ENCODE measurements around the gene LTB4R.

LTB4R gene, protein sequence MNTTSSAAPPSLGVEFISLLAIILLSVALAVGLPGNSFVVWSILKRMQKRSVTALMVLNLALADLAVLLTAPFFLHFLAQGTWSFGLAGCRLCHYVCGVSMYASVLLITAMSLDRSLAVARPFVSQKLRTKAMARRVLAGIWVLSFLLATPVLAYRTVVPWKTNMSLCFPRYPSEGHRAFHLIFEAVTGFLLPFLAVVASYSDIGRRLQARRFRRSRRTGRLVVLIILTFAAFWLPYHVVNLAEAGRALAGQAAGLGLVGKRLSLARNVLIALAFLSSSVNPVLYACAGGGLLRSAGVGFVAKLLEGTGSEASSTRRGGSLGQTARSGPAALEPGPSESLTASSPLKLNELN

DNA sequence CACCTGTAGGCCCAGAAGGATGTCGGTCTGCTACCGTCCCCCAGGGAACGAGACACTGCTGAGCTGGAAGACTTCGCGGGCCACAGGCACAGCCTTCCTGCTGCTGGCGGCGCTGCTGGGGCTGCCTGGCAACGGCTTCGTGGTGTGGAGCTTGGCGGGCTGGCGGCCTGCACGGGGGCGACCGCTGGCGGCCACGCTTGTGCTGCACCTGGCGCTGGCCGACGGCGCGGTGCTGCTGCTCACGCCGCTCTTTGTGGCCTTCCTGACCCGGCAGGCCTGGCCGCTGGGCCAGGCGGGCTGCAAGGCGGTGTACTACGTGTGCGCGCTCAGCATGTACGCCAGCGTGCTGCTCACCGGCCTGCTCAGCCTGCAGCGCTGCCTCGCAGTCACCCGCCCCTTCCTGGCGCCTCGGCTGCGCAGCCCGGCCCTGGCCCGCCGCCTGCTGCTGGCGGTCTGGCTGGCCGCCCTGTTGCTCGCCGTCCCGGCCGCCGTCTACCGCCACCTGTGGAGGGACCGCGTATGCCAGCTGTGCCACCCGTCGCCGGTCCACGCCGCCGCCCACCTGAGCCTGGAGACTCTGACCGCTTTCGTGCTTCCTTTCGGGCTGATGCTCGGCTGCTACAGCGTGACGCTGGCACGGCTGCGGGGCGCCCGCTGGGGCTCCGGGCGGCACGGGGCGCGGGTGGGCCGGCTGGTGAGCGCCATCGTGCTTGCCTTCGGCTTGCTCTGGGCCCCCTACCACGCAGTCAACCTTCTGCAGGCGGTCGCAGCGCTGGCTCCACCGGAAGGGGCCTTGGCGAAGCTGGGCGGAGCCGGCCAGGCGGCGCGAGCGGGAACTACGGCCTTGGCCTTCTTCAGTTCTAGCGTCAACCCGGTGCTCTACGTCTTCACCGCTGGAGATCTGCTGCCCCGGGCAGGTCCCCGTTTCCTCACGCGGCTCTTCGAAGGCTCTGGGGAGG lies at the start of gene LTB4R:
Gene LTB4R (plus strand): TSS at position 857 of the 959 bp plus-strand sequence. CDS start 4,150 bp downstream, outside the sequence.
- POLR2A ChIA-PET: interaction anchor here (1.1 kb wide), 1 partner anchor 119 kb away, joined by 4 read pairs; no protein-coding TSS in a partner anchor
- no peak for DNase-seq (ENCODE audit: low read depth, low spot score)
- TF ChIP-seq CTCF (IDR thresholded peaks at IDR 0.05; ENCODE audit: insufficient read depth, low read length, missing control alignments): peak; percentile 48
- CTCF ChIA-PET: interaction anchor here (0.7 to 37.5 kb wide), 12 partner anchors 6 to 175 kb away, joined by 3 to 688 read pairs (median 4); partner anchors contain the start of genes ADCY4, CBLN3, CIDEB and DHRS1
- H3K4me3 ChIP-seq (ENCODE audit: low read depth, low read length): peak within 1 kb of the TSS; percentile 33

GRCh38 chr14:24261969-24262327 lies 49.4 kb upstream of the LTB4R start:
- POLR2A ChIA-PET: interaction anchor here (0.6 kb wide), 1 partner anchor 653 kb away, joined by 3 read pairs; no protein-coding TSS in a partner anchor
- no peak overlapping the region for H3K4me3 ChIP-seq (ENCODE audit: low read depth, low read length)
- CTCF ChIA-PET: interaction anchor here (7.9 to 16.0 kb wide), 2 partner anchors 8 to 18 kb away, joined by 57 to 155 read pairs; partner anchors contain the start of genes RABGGTA and TINF2
- DNase-seq (ENCODE audit: low read depth, low spot score): no peak
- TF ChIP-seq CTCF (IDR thresholded peaks at IDR 0.05; ENCODE audit: insufficient read depth, low read length, missing control alignments): no peak

GRCh38 chr14:24262821-24263733 lies 48.2 kb upstream of the LTB4R start, which contains the start of gene TGM1:
TGM1 (minus strand) TSS chr14:24263177; CDS start chr14:24262352, 825 bp downstream.
- no peak for TF ChIP-seq CTCF (IDR thresholded peaks at IDR 0.05; ENCODE audit: insufficient read depth, low read length, missing control alignments)
- H3K4me3 ChIP-seq (ENCODE audit: low read depth, low read length): no peak within 1 kb of the TSS
- ChIA-PET CTCF (interaction anchor here (1.0 to 16.0 kb wide), 3 partner anchors 7 to 44 kb away, joined by 3 to 155 read pairs (median 57); partner anchors contain the start of genes RABGGTA and TINF2), POLR2A (no interaction called here)
- DNase-seq (ENCODE audit: low read depth, low spot score): no peak

DNA sequence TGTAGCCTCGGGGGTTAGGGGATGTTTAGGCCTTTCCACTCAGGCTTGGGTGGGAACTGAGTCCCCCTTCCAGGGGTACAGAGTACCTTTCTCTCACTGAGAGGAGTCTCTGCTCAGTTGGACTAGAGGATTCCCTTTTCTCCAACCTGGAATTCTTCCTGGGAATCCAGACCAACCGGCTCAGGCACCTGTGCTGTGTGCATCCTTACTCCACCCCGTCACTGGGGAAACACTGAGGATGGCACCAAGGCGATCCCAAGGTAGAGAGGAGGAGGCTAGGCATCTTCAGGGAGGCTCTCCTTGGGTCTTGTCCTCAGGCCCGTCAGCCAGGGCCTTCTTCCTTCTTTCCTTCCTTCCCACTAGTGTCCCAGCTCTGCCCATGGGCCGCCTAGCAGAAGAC lies 47.5 kb upstream of the LTB4R start:
- POLR2A ChIA-PET: no interaction called here
- no peak overlapping the region for H3K4me3 ChIP-seq (ENCODE audit: low read depth, low read length)
- no peak for DNase-seq (ENCODE audit: low read depth, low spot score)
- CTCF ChIA-PET: interaction anchor here (1.8 to 16.0 kb wide), 3 partner anchors 6 to 44 kb away, joined by 4 to 155 read pairs (median 57); partner anchors contain the start of genes CIDEB, RABGGTA and TINF2
- TF ChIP-seq CTCF (IDR thresholded peaks at IDR 0.05; ENCODE audit: insufficient read depth, low read length, missing control alignments): no peak

- POLR2A ChIA-PET: interaction anchor here (1.0 kb wide), 1 partner anchor 39 kb away, joined by 4 read pairs; no protein-coding TSS in a partner anchor
- CTCF ChIA-PET: interaction anchor here (1.8 to 16.0 kb wide), 2 partner anchors 20 to 43 kb away, joined by 4 to 155 read pairs; partner anchors contain the start of genes CIDEB and TINF2
- no peak overlapping the region for H3K4me3 ChIP-seq (ENCODE audit: low read depth, low read length)
- no peak for TF ChIP-seq CTCF (IDR thresholded peaks at IDR 0.05; ENCODE audit: insufficient read depth, low read length, missing control alignments)
- no peak for DNase-seq (ENCODE audit: low read depth, low spot score)
These were observed 47.0 kb upstream of the LTB4R start for GRCh38 chr14:24264298-24264697.

Measured in AG04449 (cell line).